ENCODE results near the gene UBLCP1. TPM values are rescaled to one million over a fixed set of nuclear protein-coding genes. Genes with fewer than 3 reads are reported as not detected.

UBLCP1 gene
- 10 to 100 TPM; 29.9 to 32.5 TPM for total RNA-seq
- 10 to 100 TPM; 36.2 to 49.9 (median 38.3) TPM for polyA plus RNA-seq (ENCODE audit: insufficient read length in 6 of 6)
- long read RNA-seq, donor 1, transcript UBLCP1-201 (11 exons, 2,392 nt), result major isoform, 10 of 51 reads
- long read RNA-seq, donor 1, partial matches to known transcripts, result 41 of 51 reads
- long read RNA-seq, donor 1, other reads (novel, unspliced or antisense), result 0 of 51 reads
- long read RNA-seq, donor 2, transcript UBLCP1-201 (11 exons, 2,392 nt), result major isoform, 10 of 43 reads
- long read RNA-seq, donor 2, partial matches to known transcripts, result 33 of 43 reads
- long read RNA-seq, donor 2, other reads (novel, unspliced or antisense), result 0 of 43 reads
- long read RNA-seq, donor 3, transcript UBLCP1-201 (11 exons, 2,392 nt), result major isoform, 11 of 34 reads
- long read RNA-seq, donor 3, partial matches to known transcripts, result 23 of 34 reads
- long read RNA-seq, donor 3, other reads (novel, unspliced or antisense), result 0 of 34 reads
- long read RNA-seq, donor 4, transcript UBLCP1-201 (11 exons, 2,392 nt), result major isoform, 20 of 24 reads
- long read RNA-seq, donor 4, partial matches to known transcripts, result 1 of 24 reads
- long read RNA-seq, donor 4, other reads (novel, unspliced or antisense), result 3 of 24 reads
- long read RNA-seq, donor 5, transcript UBLCP1-201 (11 exons, 2,392 nt), result major isoform, 13 of 30 reads
- long read RNA-seq, donor 5, partial matches to known transcripts, result 17 of 30 reads
- long read RNA-seq, donor 5, other reads (novel, unspliced or antisense), result 0 of 30 reads
- long read RNA-seq, donor 6, transcript UBLCP1-201 (11 exons, 2,392 nt), result major isoform, 9 of 19 reads
- long read RNA-seq, donor 6, partial matches to known transcripts, result 10 of 19 reads
- long read RNA-seq, donor 6, other reads (novel, unspliced or antisense), result 0 of 19 reads
- long read RNA-seq, donor 7, partial matches to known transcripts, result 0 of 2 reads
- long read RNA-seq, donor 7, other reads (novel, unspliced or antisense), result 0 of 2 reads
- long read RNA-seq, donor 8, transcript UBLCP1-201 (11 exons, 2,392 nt), result major isoform, 6 of 16 reads
- long read RNA-seq, donor 8, partial matches to known transcripts, result 9 of 16 reads
- long read RNA-seq, donor 8, other reads (novel, unspliced or antisense), result 0 of 16 reads
- long read RNA-seq, donor 9, result 0 reads
- long read RNA-seq, donor 10, transcript UBLCP1-201 (11 exons, 2,392 nt), result major isoform, 8 of 9 reads
- long read RNA-seq, donor 10, partial matches to known transcripts, result 1 of 9 reads
- long read RNA-seq, donor 10, other reads (novel, unspliced or antisense), result 0 of 9 reads
- long read RNA-seq, donor 11, transcript UBLCP1-201 (11 exons, 2,392 nt), result major isoform, 24 of 47 reads
- long read RNA-seq, donor 11, partial matches to known transcripts, result 23 of 47 reads
- long read RNA-seq, donor 11, other reads (novel, unspliced or antisense), result 0 of 47 reads
- long read RNA-seq, donor 12, transcript UBLCP1-201 (11 exons, 2,392 nt), result major isoform, 12 of 24 reads
- long read RNA-seq, donor 12, partial matches to known transcripts, result 11 of 24 reads
- long read RNA-seq, donor 12, other reads (novel, unspliced or antisense), result 0 of 24 reads

- Histone ChIP-seq H3K27ac (peak within 1 kb of the TSS; percentile 90 to 96), H3K4me3 (peak within 1 kb of the TSS; percentile 61 to 93), H3K4me1 (peaks cover 3 to 19% of the 10 kb centered on the region in 2 donors), H3K27me3 (no peaks in the 10 kb centered on the region), H3K9me3 (no peaks in the 10 kb centered on the region), H3K36me3 (no peaks in the 10 kb centered on the region)
- intact Hi-C loops (cut with DNase I), result no loop called here
- DNase-seq (peak; percentile 81 to 92 (median 86)), ATAC-seq (peak; percentile 94)
- TF ChIP-seq, protein P1, sequence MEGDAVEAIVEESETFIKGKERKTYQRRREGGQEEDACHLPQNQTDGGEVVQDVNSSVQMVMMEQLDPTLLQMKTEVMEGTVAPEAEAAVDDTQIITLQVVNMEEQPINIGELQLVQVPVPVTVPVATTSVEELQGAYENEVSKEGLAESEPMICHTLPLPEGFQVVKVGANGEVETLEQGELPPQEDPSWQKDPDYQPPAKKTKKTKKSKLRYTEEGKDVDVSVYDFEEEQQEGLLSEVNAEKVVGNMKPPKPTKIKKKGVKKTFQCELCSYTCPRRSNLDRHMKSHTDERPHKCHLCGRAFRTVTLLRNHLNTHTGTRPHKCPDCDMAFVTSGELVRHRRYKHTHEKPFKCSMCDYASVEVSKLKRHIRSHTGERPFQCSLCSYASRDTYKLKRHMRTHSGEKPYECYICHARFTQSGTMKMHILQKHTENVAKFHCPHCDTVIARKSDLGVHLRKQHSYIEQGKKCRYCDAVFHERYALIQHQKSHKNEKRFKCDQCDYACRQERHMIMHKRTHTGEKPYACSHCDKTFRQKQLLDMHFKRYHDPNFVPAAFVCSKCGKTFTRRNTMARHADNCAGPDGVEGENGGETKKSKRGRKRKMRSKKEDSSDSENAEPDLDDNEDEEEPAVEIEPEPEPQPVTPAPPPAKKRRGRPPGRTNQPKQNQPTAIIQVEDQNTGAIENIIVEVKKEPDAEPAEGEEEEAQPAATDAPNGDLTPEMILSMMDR (IDR thresholded peaks at IDR 0.05), result no peak
Observed at GRCh38 chr5:159262859-159263568, at the start of gene UBLCP1. Gene UBLCP1 (plus strand): TSS chr5:159263290. CDS start chr5:159268916, 5,626 bp downstream.

DNA sequence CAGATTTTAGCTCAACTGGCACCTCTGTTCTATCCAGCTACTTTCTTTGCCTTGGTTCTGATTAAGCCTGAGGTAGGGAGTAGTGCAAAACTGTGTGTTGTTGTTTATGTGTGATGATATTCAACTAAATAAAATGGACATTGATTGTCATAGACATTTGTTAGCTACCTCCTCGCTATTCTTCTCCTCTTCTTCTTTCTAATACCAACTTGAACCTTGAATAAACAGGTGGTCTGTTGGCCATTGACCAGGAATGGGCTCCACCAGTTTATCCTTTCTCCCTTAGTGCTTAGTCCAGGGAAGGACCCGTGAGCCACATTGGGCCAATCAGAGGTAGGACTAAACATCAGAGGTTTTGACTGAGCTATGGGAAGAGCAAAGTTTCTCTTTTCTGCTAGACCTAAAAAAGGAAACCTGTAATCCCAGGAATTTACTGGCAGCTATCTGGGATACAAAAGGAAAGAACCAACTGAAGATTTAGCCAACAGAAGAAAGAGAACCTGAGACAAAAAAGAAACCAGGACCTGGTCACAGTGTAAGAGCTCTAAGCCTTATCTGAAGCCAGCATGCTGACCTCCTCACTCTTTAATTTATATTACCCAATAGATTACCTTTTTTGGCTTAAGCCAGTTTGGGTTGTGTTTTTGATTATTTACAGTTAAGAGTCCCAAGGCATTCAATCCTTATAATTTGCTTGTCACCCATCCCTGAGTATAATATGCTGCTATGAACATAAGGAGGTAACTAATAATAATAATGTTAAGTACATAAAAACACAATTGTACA, 48.4 kb upstream of the UBLCP1 start:
- no peak overlapping the region for H3K27ac ChIP-seq
- no peaks in the 10 kb centered on the region for H3K27me3 ChIP-seq
- no peak overlapping the region for H3K4me3 ChIP-seq
- no peak for DNase-seq
- TF ChIP-seq, protein P1 (IDR thresholded peaks at IDR 0.05), result no peak
- no peak for ATAC-seq
- no peaks in the 10 kb centered on the region for H3K9me3 ChIP-seq
- intact Hi-C loops (cut with DNase I), result no loop called here
- H3K36me3 ChIP-seq, result no peaks in the 10 kb centered on the region
- peaks cover 7 to 40% of the 10 kb centered on the region in 2 donors for H3K4me1 ChIP-seq

GRCh38 chr5:159215886-159216285, 47.2 kb upstream of the UBLCP1 start:
- intact Hi-C loops (cut with DNase I), result no loop called here
- ATAC-seq (peak; percentile 2), DNase-seq (no peak)
- H3K4me3 ChIP-seq, result no peak overlapping the region
- peak overlapping the region in 1 of 2 donors; percentile 11 for H3K27ac ChIP-seq
- TF ChIP-seq, protein P1 (IDR thresholded peaks at IDR 0.05), result no peak
- no peaks in the 10 kb centered on the region for H3K27me3 ChIP-seq
- H3K4me1 ChIP-seq, result peaks cover 7 to 28% of the 10 kb centered on the region in 2 donors
- H3K36me3 ChIP-seq, result no peaks in the 10 kb centered on the region
- H3K9me3 ChIP-seq, result no peaks in the 10 kb centered on the region

DNA sequence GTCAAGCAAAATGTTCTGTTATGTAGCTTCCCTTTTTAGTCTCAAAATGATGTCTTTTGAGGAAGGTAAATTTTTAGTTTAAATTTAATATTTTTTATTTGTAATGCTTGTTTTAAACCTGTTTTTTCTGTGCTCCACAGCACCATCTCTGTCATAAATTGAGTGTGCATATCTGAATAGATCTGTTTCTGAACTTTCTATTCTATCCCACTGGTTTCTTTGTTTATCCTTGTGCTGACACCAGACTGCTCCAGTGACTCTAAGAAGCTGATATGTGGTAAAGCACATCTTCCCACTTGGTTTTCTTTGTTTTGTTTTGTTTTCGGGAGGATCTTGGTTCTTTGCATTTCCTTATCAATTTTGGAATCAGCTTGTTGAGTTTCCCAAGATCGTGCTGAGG, 46.6 kb upstream of the UBLCP1 start:
- no peaks in the 10 kb centered on the region for H3K36me3 ChIP-seq
- ATAC-seq (no peak), DNase-seq (no peak)
- H3K27ac ChIP-seq, result peak overlapping the region in 1 of 2 donors; percentile 11
- H3K4me3 ChIP-seq, result no peak overlapping the region
- H3K9me3 ChIP-seq, result no peaks in the 10 kb centered on the region
- intact Hi-C loops (cut with DNase I), result no loop called here
- TF ChIP-seq, protein P1 (IDR thresholded peaks at IDR 0.05), result no peak
- H3K27me3 ChIP-seq, result no peaks in the 10 kb centered on the region
- peaks cover under 1 to 22% of the 10 kb centered on the region in 2 donors for H3K4me1 ChIP-seq
